SK-N-SH (cell line): ENCODE measurements around the gene RABEP2. TPM values are rescaled to one million over a fixed set of nuclear protein-coding genes. Genes with fewer than 3 reads are reported as not detected.

ENCODE experiments used
- CTCF ChIA-PET: fragments of 300-600, 350-600 bp; formaldehyde crosslinking; extraction: SDS; loops from one replicate; lab custom pipeline; 2021; lab: Yijun Ruan, JAX
- POLR2A ChIA-PET: fragments of 350-600 bp; sonication (Branson Sonifier 250); formaldehyde crosslinking; extraction: SDS; loops from one replicate; lab custom pipeline; 2020; ENCODE audit warnings: antibody characterized with exemption, inconsistent platforms; lab: Yijun Ruan, JAX
- DNase-seq: peaks from one replicate; pipeline ENCODE4 v3.0.0; 2012
- H2AFZ ChIP-seq: fragments of 200-600 bp; sonication (generic); 2 replicates; pipeline ENCODE4 v1.8.1; 2016; ENCODE audit warnings: antibody characterized with exemption, mild to moderate bottlenecking, low read depth
- H3F3A ChIP-seq: fragments of 200-600 bp; sonication (generic); replicated peaks from 2 replicates; pipeline ENCODE3; 2016; ENCODE audit warnings: antibody characterized with exemption, mild to moderate bottlenecking; ENCODE audit not compliant: insufficient read depth
- H3K27ac ChIP-seq, 2 experiments: fragments of 200-500 bp in 1 of 2; fragments of 200-600 bp in 1 of 2; sonication (Bioruptor generic) in 1 of 2; sonication (generic), shearing (Covaris generic) in 1 of 2; 2 replicates each; pipeline versions ENCODE4 v1.5.1 to v1.6.1; 2014 to 2016; ENCODE audit warnings: low read depth in 2 of 2, inconsistent platforms in 1 of 2, low read length in 1 of 2, mild to moderate bottlenecking in 1 of 2, mixed read lengths in 1 of 2
- H3K27me3 ChIP-seq: fragments of 200-600 bp; sonication (generic), shearing (Covaris generic); 2 replicates; pipeline ENCODE4 v1.6.1; 2016; ENCODE audit warnings: mixed run types; ENCODE audit not compliant: insufficient read depth
- H3K36me3 ChIP-seq, 2 experiments: fragments of 200-500 bp in 1 of 2; fragments of 200-600 bp in 1 of 2; sonication (Bioruptor generic) in 1 of 2; sonication (generic) in 1 of 2; replicated peaks in 1 of 2; 2 replicates each; pipeline versions ENCODE3 to v1.5.1; 2014 to 2016; ENCODE audit warnings: low read length in 1 of 2, mild to moderate bottlenecking in 1 of 2; ENCODE audit not compliant: insufficient read depth in 2 of 2, control insufficient read depth in 1 of 2
- H3K4me1 ChIP-seq, 2 experiments: fragments of 200-500 bp in 1 of 2; fragments of 200-600 bp in 1 of 2; sonication (Bioruptor generic) in 1 of 2; sonication (generic), shearing (Covaris generic) in 1 of 2; 2 replicates each; pipeline versions ENCODE4 v1.5.1 to v1.6.1; 2014 to 2016; ENCODE audit warnings: low read depth in 1 of 2, low read length in 1 of 2, mixed run types in 1 of 2; ENCODE audit not compliant: insufficient read depth in 2 of 2, control insufficient read depth in 1 of 2
- H3K4me2 ChIP-seq: fragments of 200-600 bp; sonication (generic), shearing (Covaris generic); 2 replicates; pipeline ENCODE4 v1.6.1; 2017; ENCODE audit warnings: mixed run types
- H3K4me3 ChIP-seq, 2 experiments: fragments of 200-500 bp in 1 of 2; fragments of 200-600 bp in 1 of 2; sonication (Bioruptor generic) in 1 of 2; sonication (generic), shearing (Covaris generic) in 1 of 2; 2 replicates each; pipeline versions ENCODE4 v1.5.1 to v1.8.1; 2014 to 2016; ENCODE audit warnings: low read depth in 2 of 2, inconsistent platforms in 1 of 2, low read length in 1 of 2, mild to moderate bottlenecking in 1 of 2, mixed read lengths in 1 of 2, moderate library complexity in 1 of 2
- H3K79me2 ChIP-seq: fragments of 200-600 bp; sonication (generic); 2 replicates; pipeline ENCODE4 v1.8.1; 2017; ENCODE audit warnings: mild to moderate bottlenecking; ENCODE audit not compliant: insufficient read depth
- H3K9ac ChIP-seq: fragments of 200-600 bp; sonication (generic); 2 replicates; pipeline ENCODE4 v1.6.1; 2017; ENCODE audit warnings: mixed run types
- H3K9me2 ChIP-seq: fragments of 200-600 bp; sonication (generic); 2 replicates; pipeline ENCODE4 v1.6.1; 2017; ENCODE audit warnings: mixed run types
- H3K9me3 ChIP-seq: fragments of 200-600 bp; sonication (generic); 2 replicates; pipeline ENCODE4 v1.6.1; 2017; ENCODE audit warnings: mixed run types, mild to moderate bottlenecking, moderate library complexity
- H4K20me1 ChIP-seq: fragments of 200-600 bp; sonication (generic); 2 replicates; pipeline ENCODE4 v1.6.1; 2017; ENCODE audit warnings: mild to moderate bottlenecking, mixed run types; ENCODE audit not compliant: insufficient read depth
- CHD2 ChIP-seq: fragments of 150-350 bp; IDR thresholded peaks from 2 replicates; pipeline ENCODE4 v1.6.1; 2018; ENCODE audit warnings: low read length; ENCODE audit not compliant: partially characterized antibody
- CTCF ChIP-seq: fragments of 200-600 bp; sonication (generic); IDR thresholded peaks from 2 replicates; pipeline ENCODE4 v1.6.1; 2017; ENCODE audit warnings: antibody characterized with exemption, mild to moderate bottlenecking, moderate library complexity
- EZH2phosphoT487 ChIP-seq: fragments of 200-600 bp; sonication (generic); IDR thresholded peaks from 2 replicates; pipeline ENCODE4 v1.6.1; 2017; ENCODE audit warnings: low read depth, mixed run types, mild to moderate bottlenecking, antibody characterized with exemption, moderate library complexity, borderline replicate concordance
- MEF2A ChIP-seq: IDR thresholded peaks from 2 replicates; pipeline ENCODE4 v1.4.0; 2012; ENCODE audit warnings: low read depth, borderline replicate concordance
- NFIC ChIP-seq: IDR thresholded peaks from 2 replicates; pipeline ENCODE4 v1.4.0; 2012; ENCODE audit warnings: borderline replicate concordance
- POLR2AphosphoS5 ChIP-seq: IDR thresholded peaks from 2 replicates; pipeline ENCODE4 v1.6.1; 2012; ENCODE audit warnings: low read depth, low read length
- RAD21 ChIP-seq: IDR thresholded peaks from 2 replicates; pipeline ENCODE4 v1.6.1; 2012; ENCODE audit warnings: mild to moderate bottlenecking, low read length
- RCOR1 ChIP-seq: fragments of 150-350 bp; IDR thresholded peaks from 2 replicates; pipeline ENCODE4 v1.6.1; 2017; ENCODE audit warnings: antibody characterized with exemption, low read length
- RFX5 ChIP-seq: IDR thresholded peaks from 2 replicates; pipeline ENCODE4 v1.6.1; 2012; ENCODE audit warnings: mild to moderate bottlenecking, improper control_type of control experiment, low read length
- RXRA ChIP-seq: IDR thresholded peaks from 2 replicates; pipeline ENCODE4 v1.4.0; 2012; ENCODE audit warnings: low read depth, mild to moderate bottlenecking, borderline replicate concordance
- SIN3A ChIP-seq: IDR thresholded peaks from 2 replicates; pipeline ENCODE4 v1.6.1; 2012; ENCODE audit warnings: low read depth, mild to moderate bottlenecking, low read length, moderate library complexity, borderline replicate concordance
- SMC3 ChIP-seq: IDR thresholded peaks from 2 replicates; pipeline ENCODE4 v1.6.1; 2012; ENCODE audit warnings: low read depth, low read length, improper control_type of control experiment
- TCF12 ChIP-seq: IDR thresholded peaks from 2 replicates; pipeline ENCODE4 v1.4.0; 2012
- USF1 ChIP-seq: IDR thresholded peaks from 2 replicates; pipeline ENCODE4 v1.4.0; 2012; ENCODE audit warnings: low read depth, borderline replicate concordance
- WGBS: methylation state at CpG from one replicate; pipeline ENCODE4 v1.1.6; 2017; ENCODE audit warnings: low lambda C conversion rate; 5-methylcytosine and 5-hydroxymethylcytosine counted together
- polyA plus RNA-seq, 3 experiments: library from polyadenylated mRNA; depleted of rRNA; stranded (reverse); fragments of >200 nt; gene quantifications; 2 replicates each; pipeline ENCODE4 v1.2.3, GENCODE V29; 2012

Gene RABEP2
- polyA plus RNA-seq, 1 of the 3 experiments (the other 2 are of a cell fraction): 46.1 TPM

- TF ChIP-seq NFIC: no peak
- TF ChIP-seq SIN3A: no peak
- no peak for TF ChIP-seq RCOR1
- TF ChIP-seq RXRA: no peak
- TF ChIP-seq USF1: no peak
- no peak for TF ChIP-seq EZH2phosphoT487
- TF ChIP-seq CHD2: no peak
- no peak for TF ChIP-seq RAD21
- TF ChIP-seq RFX5: no peak
- TF ChIP-seq POLR2AphosphoS5: no peak
- no peak for TF ChIP-seq MEF2A
- TF ChIP-seq SMC3: no peak
- TF ChIP-seq, all 33 proteins: peak for 0
Observed at GRCh38 chr16:28876019-28876659, 48.9 kb downstream of the RABEP2 start (continued).

- DNase-seq: no peak
- no peaks in the 10 kb centered on the region for H3K9me3 ChIP-seq
- no peak overlapping the region for H3K4me2 ChIP-seq
- H3K27ac ChIP-seq: no peak overlapping the region
- peaks cover 4% of the 10 kb centered on the region for H3F3A ChIP-seq
- H3K4me1 ChIP-seq: peaks cover 0 to 14% of the 10 kb centered on the region in 2 experiments; a peak in 1 of 4 replicates
- H3K4me3 ChIP-seq: no peak overlapping the region
- no peak overlapping the region for H3K9ac ChIP-seq
- H3K36me3 ChIP-seq: peaks cover 0 to 42% of the 10 kb centered on the region in 2 experiments
- ChIA-PET POLR2A (interaction anchor here (0.7 to 1.3 kb wide), 3 partner anchors 12 to 331 kb away, joined by 3 read pairs; partner anchors contain the start of gene NFATC2IP), CTCF (interaction anchor here (0.7 to 2.5 kb wide), 4 partner anchors 10 to 71 kb away, joined by 3 to 15 read pairs (median 4); partner anchors contain the start of gene SH2B1)
- 77% methylated on average over 12 of the region's 13 CpGs for WGBS
- H3K9me2 ChIP-seq: no peaks in the 10 kb centered on the region
- H4K20me1 ChIP-seq: no peaks in the 10 kb centered on the region
- TF ChIP-seq TCF12 (no peak), CTCF (peak; percentile 13; the same call in 1 of the 2 replicates)
- H3K79me2 ChIP-seq: no peaks in the 10 kb centered on the region
- no peak overlapping the region for H2AFZ ChIP-seq
- H3K27me3 ChIP-seq: no peaks in the 10 kb centered on the region
Observed at GRCh38 chr16:28875134-28876018, 49.7 kb downstream of the RABEP2 start.
